DOHH2 (cell line): ENCODE measurements around the gene GRAMD2A.

ENCODE experiments used
- H3F3A ChIP-seq: fragments of 200-600 bp; sonication (generic), shearing (Covaris generic); 2 replicates; pipeline ENCODE4 v1.6.0; 2016; ENCODE audit warnings: antibody characterized with exemption, mild to moderate bottlenecking; ENCODE audit not compliant: control insufficient read depth, insufficient read depth
- H3K27ac ChIP-seq: fragments of 200-600 bp; sonication (generic); 2 replicates; pipeline ENCODE4 v1.5.1; 2014; ENCODE audit warnings: low read depth, mild to moderate bottlenecking, low read length, moderate library complexity
- H3K27me3 ChIP-seq: fragments of 200-600 bp; sonication (generic); 2 replicates; pipeline ENCODE4 v1.6.1; 2014; ENCODE audit warnings: mild to moderate bottlenecking, low read length, mixed read lengths; ENCODE audit not compliant: control insufficient read depth
- H3K36me3 ChIP-seq: fragments of 200-600 bp; sonication (generic); 2 replicates; pipeline ENCODE4 v1.6.1; 2014; ENCODE audit warnings: mild to moderate bottlenecking, low read length, moderate library complexity, mixed read lengths; ENCODE audit not compliant: control insufficient read depth
- H3K4me1 ChIP-seq: fragments of 200-600 bp; sonication (generic); 2 replicates; pipeline ENCODE4 v1.6.1; 2014; ENCODE audit warnings: mild to moderate bottlenecking, low read length, mixed read lengths; ENCODE audit not compliant: control insufficient read depth
- H3K4me2 ChIP-seq: fragments of 200-600 bp; sonication (generic); 2 replicates; pipeline ENCODE4 v1.6.0; 2014; ENCODE audit warnings: mild to moderate bottlenecking, low read length, moderate library complexity
- H3K4me3 ChIP-seq: fragments of 200-600 bp; sonication (generic); 2 replicates; pipeline ENCODE4 v1.5.1; 2014; ENCODE audit warnings: mild to moderate bottlenecking, low read length, mixed read lengths
- H3K79me2 ChIP-seq: fragments of 200-600 bp; sonication (generic); 2 replicates; pipeline ENCODE4 v1.6.1; 2014; ENCODE audit warnings: mild to moderate bottlenecking, low read length, mixed read lengths; ENCODE audit not compliant: control insufficient read depth
- H3K9me2 ChIP-seq: fragments of 200-600 bp; sonication (generic); replicated peaks from 2 replicates; pipeline ENCODE4 v1.6.1; 2014; ENCODE audit warnings: mild to moderate bottlenecking, low read length, mixed read lengths; ENCODE audit not compliant: control insufficient read depth
- H3K9me3 ChIP-seq: fragments of 200-600 bp; sonication (generic); 2 replicates; pipeline ENCODE4 v1.6.1; 2014; ENCODE audit warnings: antibody characterized with exemption, low read length, mixed read lengths; ENCODE audit not compliant: control insufficient read depth, insufficient read depth
- H4K20me1 ChIP-seq: fragments of 200-600 bp; sonication (generic); 2 replicates; pipeline ENCODE4 v1.6.0; 2014; ENCODE audit warnings: low read depth, mild to moderate bottlenecking, antibody characterized with exemption, low read length, moderate library complexity; ENCODE audit not compliant: control insufficient read depth, insufficient read depth
- EZH2phosphoT487 ChIP-seq: fragments of 200-600 bp; sonication (generic); IDR thresholded peaks from 2 replicates; pipeline ENCODE4 v1.6.1; 2017; ENCODE audit warnings: borderline replicate concordance, mild to moderate bottlenecking, antibody characterized with exemption, low read length, moderate library complexity, mixed read lengths
- TF ChIP-seq, protein P1 (sequence below): fragments of 200-600 bp; sonication (generic); IDR thresholded peaks from one replicate; pipeline ENCODE4 v1.5.1; 2014; ENCODE audit warnings: antibody characterized with exemption, mild to moderate bottlenecking, low read depth, low read length; ENCODE audit not compliant: poor library complexity, severe bottlenecking

Gene GRAMD2A

DNA sequence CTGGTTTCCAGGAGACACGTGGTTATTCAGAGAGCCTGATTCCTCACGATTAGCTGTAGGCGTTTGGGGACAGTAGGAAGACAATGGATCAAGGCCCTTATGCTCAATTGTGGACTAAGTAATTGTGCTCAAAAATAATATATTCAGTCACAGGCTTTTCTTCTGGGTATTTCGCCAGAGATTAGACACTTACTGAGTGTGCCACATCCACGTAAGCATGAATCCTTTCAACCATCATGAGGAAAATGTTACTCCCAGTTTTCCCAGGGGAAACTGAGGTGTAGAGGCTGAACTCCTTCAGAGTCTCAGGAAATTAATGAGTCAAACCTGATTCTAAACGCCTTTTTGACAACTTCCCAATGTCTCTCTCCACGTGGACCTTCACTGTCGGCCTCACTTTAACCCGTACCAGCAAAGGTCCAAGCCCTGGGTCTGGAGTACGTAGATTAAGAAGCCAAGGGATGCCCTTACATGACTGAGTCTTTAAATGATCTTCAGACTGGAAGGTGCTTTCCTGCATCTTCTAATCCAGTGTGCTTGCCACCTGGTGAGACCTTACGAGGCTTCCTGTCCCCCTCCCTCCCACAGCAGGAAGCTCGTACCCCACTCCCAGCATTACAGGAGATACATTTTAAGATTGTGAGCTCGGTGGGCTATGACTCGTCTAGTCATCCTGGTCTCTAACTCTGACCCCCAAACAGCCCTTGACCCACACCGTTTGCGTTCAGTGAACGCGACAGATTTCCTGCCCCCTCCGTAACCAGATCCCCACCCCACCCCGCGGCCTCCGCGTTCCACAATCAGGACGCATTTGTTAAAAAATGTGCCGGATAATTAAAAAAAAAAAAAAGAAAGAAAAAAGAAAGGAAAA lies 31.7 kb upstream of the GRAMD2A start:
- peaks cover 27% of the 10 kb centered on the region for H4K20me1 ChIP-seq
- H3K36me3 ChIP-seq = peaks cover 55% of the 10 kb centered on the region
- H3F3A ChIP-seq = peaks cover 39% of the 10 kb centered on the region
- no peak for TF ChIP-seq EZH2phosphoT487
- TF ChIP-seq, protein P1, sequence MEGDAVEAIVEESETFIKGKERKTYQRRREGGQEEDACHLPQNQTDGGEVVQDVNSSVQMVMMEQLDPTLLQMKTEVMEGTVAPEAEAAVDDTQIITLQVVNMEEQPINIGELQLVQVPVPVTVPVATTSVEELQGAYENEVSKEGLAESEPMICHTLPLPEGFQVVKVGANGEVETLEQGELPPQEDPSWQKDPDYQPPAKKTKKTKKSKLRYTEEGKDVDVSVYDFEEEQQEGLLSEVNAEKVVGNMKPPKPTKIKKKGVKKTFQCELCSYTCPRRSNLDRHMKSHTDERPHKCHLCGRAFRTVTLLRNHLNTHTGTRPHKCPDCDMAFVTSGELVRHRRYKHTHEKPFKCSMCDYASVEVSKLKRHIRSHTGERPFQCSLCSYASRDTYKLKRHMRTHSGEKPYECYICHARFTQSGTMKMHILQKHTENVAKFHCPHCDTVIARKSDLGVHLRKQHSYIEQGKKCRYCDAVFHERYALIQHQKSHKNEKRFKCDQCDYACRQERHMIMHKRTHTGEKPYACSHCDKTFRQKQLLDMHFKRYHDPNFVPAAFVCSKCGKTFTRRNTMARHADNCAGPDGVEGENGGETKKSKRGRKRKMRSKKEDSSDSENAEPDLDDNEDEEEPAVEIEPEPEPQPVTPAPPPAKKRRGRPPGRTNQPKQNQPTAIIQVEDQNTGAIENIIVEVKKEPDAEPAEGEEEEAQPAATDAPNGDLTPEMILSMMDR = no peak
- peak overlapping the region; percentile 91 for H3K27ac ChIP-seq
- H3K9me3 ChIP-seq = no peaks in the 10 kb centered on the region
- H3K4me2 ChIP-seq = peak overlapping the region; percentile 99
- H3K4me3 ChIP-seq = peak overlapping the region; percentile 98
- H3K27me3 ChIP-seq = no peaks in the 10 kb centered on the region
- no peaks in the 10 kb centered on the region for H3K9me2 ChIP-seq
- H3K4me1 ChIP-seq = peaks cover 50% of the 10 kb centered on the region
- peaks cover 74% of the 10 kb centered on the region for H3K79me2 ChIP-seq

DNA sequence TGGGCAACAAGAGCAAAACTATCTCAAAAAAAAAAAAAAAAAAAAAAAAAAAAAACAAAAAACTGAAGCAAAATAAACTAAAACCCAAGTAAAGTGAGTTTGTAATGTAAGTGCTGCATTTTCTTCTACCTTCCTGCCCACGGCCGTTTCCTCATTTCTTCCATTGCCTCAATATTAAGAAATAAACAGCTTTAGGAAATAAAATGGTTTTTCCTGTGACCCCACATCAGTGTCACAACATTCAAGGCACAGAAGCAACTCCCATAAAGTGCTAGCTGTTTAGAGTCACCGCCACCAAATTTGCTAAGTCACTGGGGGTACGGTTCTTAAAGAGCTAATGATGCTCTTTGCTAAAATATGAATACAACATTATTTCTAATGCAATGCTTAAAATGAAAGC lies 30.1 kb upstream of the GRAMD2A start:
- Histone ChIP-seq H3K9me2 (no peaks in the 10 kb centered on the region), H3K27ac (peak overlapping the region; percentile 91), H3K4me1 (peaks cover 55% of the 10 kb centered on the region), H3K4me3 (peak overlapping the region; percentile 98), H3F3A (peaks cover 46% of the 10 kb centered on the region), H3K27me3 (no peaks in the 10 kb centered on the region), H3K9me3 (no peaks in the 10 kb centered on the region), H3K36me3 (peaks cover 71% of the 10 kb centered on the region), H3K79me2 (peaks cover 90% of the 10 kb centered on the region), H3K4me2 (peak overlapping the region; percentile 99), H4K20me1 (peaks cover 43% of the 10 kb centered on the region)
- TF ChIP-seq EZH2phosphoT487 = no peak
- TF ChIP-seq, protein P1 = no peak

DNA sequence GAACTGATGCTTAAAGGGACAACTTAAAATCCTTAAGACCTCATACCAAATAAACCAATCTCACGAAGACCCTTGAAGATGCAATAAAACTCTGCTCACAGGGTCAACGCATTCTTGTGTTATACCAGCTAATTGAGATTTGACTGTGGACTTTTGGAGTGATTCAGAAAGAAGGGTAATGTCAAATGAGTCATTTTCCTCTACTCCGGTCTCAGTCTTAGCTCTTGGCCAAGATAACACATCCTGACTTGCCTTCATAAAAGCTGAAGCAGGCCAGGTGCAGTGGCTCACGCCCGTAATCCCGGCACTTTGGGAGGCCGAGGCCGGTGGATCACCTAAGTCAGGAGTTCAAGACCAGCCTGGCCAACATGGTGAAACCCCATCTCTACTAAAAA lies 29.6 kb upstream of the GRAMD2A start:
- Histone ChIP-seq H3F3A (peaks cover 45% of the 10 kb centered on the region), H3K4me1 (peaks cover 51% of the 10 kb centered on the region), H4K20me1 (peaks cover 48% of the 10 kb centered on the region), H3K36me3 (peaks cover 76% of the 10 kb centered on the region), H3K27me3 (no peaks in the 10 kb centered on the region), H3K27ac (peak overlapping the region; percentile 91), H3K79me2 (peaks cover 95% of the 10 kb centered on the region), H3K4me3 (peak overlapping the region; percentile 98), H3K9me2 (no peaks in the 10 kb centered on the region), H3K4me2 (peak overlapping the region; percentile 99), H3K9me3 (no peaks in the 10 kb centered on the region)
- TF ChIP-seq EZH2phosphoT487 = no peak
- TF ChIP-seq, protein P1 = no peak
